SK-N-SH (cell line): ENCODE data around the gene VWA5B1. TPM values are rescaled to one million over a fixed set of nuclear protein-coding genes. Genes with fewer than 3 reads are reported as not detected.

Experiments
- CTCF ChIA-PET: fragments of 300-600, 350-600 bp; formaldehyde crosslinking; extraction: SDS; loops from one replicate; lab custom pipeline; 2021; lab: Yijun Ruan, JAX
- POLR2A ChIA-PET: fragments of 350-600 bp; sonication (Branson Sonifier 250); formaldehyde crosslinking; extraction: SDS; loops from one replicate; lab custom pipeline; 2020; ENCODE audit warnings: antibody characterized with exemption, inconsistent platforms; lab: Yijun Ruan, JAX
- DNase-seq: peaks from one replicate; pipeline ENCODE4 v3.0.0; 2012
- H2AFZ ChIP-seq: fragments of 200-600 bp; sonication (generic); 2 replicates; pipeline ENCODE4 v1.8.1; 2016; ENCODE audit warnings: antibody characterized with exemption, mild to moderate bottlenecking, low read depth
- H3F3A ChIP-seq: fragments of 200-600 bp; sonication (generic); replicated peaks from 2 replicates; pipeline ENCODE3; 2016; ENCODE audit warnings: antibody characterized with exemption, mild to moderate bottlenecking; ENCODE audit not compliant: insufficient read depth
- H3K27ac ChIP-seq, 2 experiments: fragments of 200-500 bp in 1 of 2; fragments of 200-600 bp in 1 of 2; sonication (Bioruptor generic) in 1 of 2; sonication (generic), shearing (Covaris generic) in 1 of 2; 2 replicates each; pipeline versions ENCODE4 v1.5.1 to v1.6.1; 2014 to 2016; ENCODE audit warnings: low read depth in 2 of 2, inconsistent platforms in 1 of 2, low read length in 1 of 2, mild to moderate bottlenecking in 1 of 2, mixed read lengths in 1 of 2
- H3K27me3 ChIP-seq: fragments of 200-600 bp; sonication (generic), shearing (Covaris generic); 2 replicates; pipeline ENCODE4 v1.6.1; 2016; ENCODE audit warnings: mixed run types; ENCODE audit not compliant: insufficient read depth
- H3K36me3 ChIP-seq, 2 experiments: fragments of 200-500 bp in 1 of 2; fragments of 200-600 bp in 1 of 2; sonication (Bioruptor generic) in 1 of 2; sonication (generic) in 1 of 2; replicated peaks in 1 of 2; 2 replicates each; pipeline versions ENCODE3 to v1.5.1; 2014 to 2016; ENCODE audit warnings: low read length in 1 of 2, mild to moderate bottlenecking in 1 of 2; ENCODE audit not compliant: insufficient read depth in 2 of 2, control insufficient read depth in 1 of 2
- H3K4me1 ChIP-seq, 2 experiments: fragments of 200-500 bp in 1 of 2; fragments of 200-600 bp in 1 of 2; sonication (Bioruptor generic) in 1 of 2; sonication (generic), shearing (Covaris generic) in 1 of 2; 2 replicates each; pipeline versions ENCODE4 v1.5.1 to v1.6.1; 2014 to 2016; ENCODE audit warnings: low read depth in 1 of 2, low read length in 1 of 2, mixed run types in 1 of 2; ENCODE audit not compliant: insufficient read depth in 2 of 2, control insufficient read depth in 1 of 2
- H3K4me2 ChIP-seq: fragments of 200-600 bp; sonication (generic), shearing (Covaris generic); 2 replicates; pipeline ENCODE4 v1.6.1; 2017; ENCODE audit warnings: mixed run types
- H3K4me3 ChIP-seq, 2 experiments: fragments of 200-500 bp in 1 of 2; fragments of 200-600 bp in 1 of 2; sonication (Bioruptor generic) in 1 of 2; sonication (generic), shearing (Covaris generic) in 1 of 2; 2 replicates each; pipeline versions ENCODE4 v1.5.1 to v1.8.1; 2014 to 2016; ENCODE audit warnings: low read depth in 2 of 2, inconsistent platforms in 1 of 2, low read length in 1 of 2, mild to moderate bottlenecking in 1 of 2, mixed read lengths in 1 of 2, moderate library complexity in 1 of 2
- H3K79me2 ChIP-seq: fragments of 200-600 bp; sonication (generic); 2 replicates; pipeline ENCODE4 v1.8.1; 2017; ENCODE audit warnings: mild to moderate bottlenecking; ENCODE audit not compliant: insufficient read depth
- H3K9ac ChIP-seq: fragments of 200-600 bp; sonication (generic); 2 replicates; pipeline ENCODE4 v1.6.1; 2017; ENCODE audit warnings: mixed run types
- H3K9me2 ChIP-seq: fragments of 200-600 bp; sonication (generic); 2 replicates; pipeline ENCODE4 v1.6.1; 2017; ENCODE audit warnings: mixed run types
- H3K9me3 ChIP-seq: fragments of 200-600 bp; sonication (generic); 2 replicates; pipeline ENCODE4 v1.6.1; 2017; ENCODE audit warnings: mixed run types, mild to moderate bottlenecking, moderate library complexity
- H4K20me1 ChIP-seq: fragments of 200-600 bp; sonication (generic); 2 replicates; pipeline ENCODE4 v1.6.1; 2017; ENCODE audit warnings: mild to moderate bottlenecking, mixed run types; ENCODE audit not compliant: insufficient read depth
- ELF1 ChIP-seq: IDR thresholded peaks from 2 replicates; pipeline ENCODE4 v1.4.0; 2012
- EP300 ChIP-seq, 2 experiments: IDR thresholded peaks; 2 replicates each; pipeline versions ENCODE4 v1.4.0 to v1.6.1; 2012; ENCODE audit warnings: borderline replicate concordance in 1 of 2, low read depth in 1 of 2, low read length in 1 of 2
- FOXM1 ChIP-seq: IDR thresholded peaks from 2 replicates; pipeline ENCODE4 v1.4.0; 2012; ENCODE audit warnings: low read depth, mild to moderate bottlenecking
- GATA2 ChIP-seq: sonication (generic); formaldehyde crosslinking; IDR thresholded peaks from 2 replicates; pipeline ENCODE4 v1.5.0; 2020; ENCODE audit warnings: mild to moderate bottlenecking, missing genetic modification reagents
- JUND ChIP-seq: IDR thresholded peaks from 2 replicates; pipeline ENCODE4 v1.4.0; 2012
- MEF2A ChIP-seq: IDR thresholded peaks from 2 replicates; pipeline ENCODE4 v1.4.0; 2012; ENCODE audit warnings: low read depth, borderline replicate concordance
- POLR2AphosphoS5 ChIP-seq: IDR thresholded peaks from 2 replicates; pipeline ENCODE4 v1.6.1; 2012; ENCODE audit warnings: low read depth, low read length
- RAD21 ChIP-seq: IDR thresholded peaks from 2 replicates; pipeline ENCODE4 v1.6.1; 2012; ENCODE audit warnings: mild to moderate bottlenecking, low read length
- RXRA ChIP-seq: IDR thresholded peaks from 2 replicates; pipeline ENCODE4 v1.4.0; 2012; ENCODE audit warnings: low read depth, mild to moderate bottlenecking, borderline replicate concordance
- SMC3 ChIP-seq: IDR thresholded peaks from 2 replicates; pipeline ENCODE4 v1.6.1; 2012; ENCODE audit warnings: low read depth, low read length, improper control_type of control experiment
- TCF12 ChIP-seq: IDR thresholded peaks from 2 replicates; pipeline ENCODE4 v1.4.0; 2012
- YY1 ChIP-seq: IDR thresholded peaks from 2 replicates; pipeline ENCODE4 v1.4.0; 2012; ENCODE audit warnings: low read depth, mild to moderate bottlenecking
- WGBS: methylation state at CpG from one replicate; pipeline ENCODE4 v1.1.6; 2017; ENCODE audit warnings: low lambda C conversion rate; 5-methylcytosine and 5-hydroxymethylcytosine counted together
- polyA plus RNA-seq, 3 experiments: library from polyadenylated mRNA; depleted of rRNA; stranded (reverse); fragments of >200 nt; gene quantifications; 2 replicates each; pipeline ENCODE4 v1.2.3, GENCODE V29; 2012
- TF ChIP-seq, protein P1 (sequence below): IDR thresholded peaks from 2 replicates; pipeline ENCODE4 v1.4.0; 2012; ENCODE audit warnings: low read depth
- TF ChIP-seq, protein P2 (sequence below): IDR thresholded peaks from 2 replicates; pipeline ENCODE4 v1.4.0; 2012; ENCODE audit warnings: low read depth, borderline replicate concordance
- TF ChIP-seq, protein P3 (sequence below): IDR thresholded peaks from 2 replicates; pipeline ENCODE4; 2012
- TF ChIP-seq, protein P4 (sequence below): fragments of 150-350 bp; IDR thresholded peaks from 2 replicates; pipeline ENCODE4 v1.6.1; 2016; ENCODE audit warnings: mild to moderate bottlenecking, low read depth, low read length
- TF ChIP-seq, protein P5 (sequence below): fragments of 200-600 bp; sonication (generic); IDR thresholded peaks from 2 replicates; pipeline ENCODE4 v1.6.1; 2017; ENCODE audit warnings: antibody characterized with exemption, mild to moderate bottlenecking, moderate library complexity

Gene VWA5B1
- polyA plus RNA-seq, 1 of the 3 experiments (the other 2 are of a cell fraction): not detected

DNA sequence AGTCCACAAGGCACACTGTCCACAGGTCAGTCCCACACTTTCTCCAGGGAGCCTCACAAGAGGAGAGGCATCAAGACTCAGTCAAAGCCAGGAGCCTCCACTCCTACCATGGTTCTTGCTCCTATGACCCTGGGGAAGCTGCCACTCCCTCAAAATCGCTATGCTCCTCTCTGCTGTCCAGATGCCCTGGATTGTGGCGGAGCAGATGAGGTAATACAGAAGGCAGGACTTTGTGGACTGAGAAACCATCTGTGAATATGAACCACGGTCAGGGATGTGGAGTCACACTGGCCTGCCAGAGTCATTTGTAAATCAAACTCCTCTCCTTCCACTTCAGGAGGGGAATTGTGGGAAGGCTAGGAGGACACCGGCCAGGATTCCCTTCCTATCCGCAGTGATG lies 20.6 kb downstream of the VWA5B1 start:
- Histone ChIP-seq H3K4me3 (no peak overlapping the region), H2AFZ (no peak overlapping the region), H3K4me1 (peaks cover 0 to 21% of the 10 kb centered on the region in 2 experiments; a peak in 1 of 4 replicates), H3K9ac (no peak overlapping the region), H3K9me2 (no peaks in the 10 kb centered on the region), H4K20me1 (no peaks in the 10 kb centered on the region), H3K36me3 (no peaks in the 10 kb centered on the region), H3F3A (no peaks in the 10 kb centered on the region), H3K4me2 (no peak overlapping the region), H3K79me2 (no peaks in the 10 kb centered on the region), H3K27ac (no peak overlapping the region), H3K9me3 (no peaks in the 10 kb centered on the region), H3K27me3 (no peaks in the 10 kb centered on the region; the same call in 1 of the 2 replicates)
- ChIA-PET CTCF (no interaction called here), POLR2A (no interaction called here)
- TF ChIP-seq, protein P1, sequence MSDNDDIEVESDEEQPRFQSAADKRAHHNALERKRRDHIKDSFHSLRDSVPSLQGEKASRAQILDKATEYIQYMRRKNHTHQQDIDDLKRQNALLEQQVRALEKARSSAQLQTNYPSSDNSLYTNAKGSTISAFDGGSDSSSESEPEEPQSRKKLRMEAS: no peak
- TF ChIP-seq RAD21 (no peak), YY1 (no peak), POLR2AphosphoS5 (no peak), JUND (no peak), RXRA (no peak), FOXM1 (no peak), TCF12 (no peak), EP300 (IDR thresholded peaks at IDR 0.05; ENCODE audit: borderline replicate concordance in 1 of 2, low read depth in 1 of 2, low read length in 1 of 2) (no peak), SMC3 (no peak), MEF2A (no peak), GATA2 (CRISPR knock-in tag) (no peak), ELF1 (no peak)
- TF ChIP-seq, protein P2, sequence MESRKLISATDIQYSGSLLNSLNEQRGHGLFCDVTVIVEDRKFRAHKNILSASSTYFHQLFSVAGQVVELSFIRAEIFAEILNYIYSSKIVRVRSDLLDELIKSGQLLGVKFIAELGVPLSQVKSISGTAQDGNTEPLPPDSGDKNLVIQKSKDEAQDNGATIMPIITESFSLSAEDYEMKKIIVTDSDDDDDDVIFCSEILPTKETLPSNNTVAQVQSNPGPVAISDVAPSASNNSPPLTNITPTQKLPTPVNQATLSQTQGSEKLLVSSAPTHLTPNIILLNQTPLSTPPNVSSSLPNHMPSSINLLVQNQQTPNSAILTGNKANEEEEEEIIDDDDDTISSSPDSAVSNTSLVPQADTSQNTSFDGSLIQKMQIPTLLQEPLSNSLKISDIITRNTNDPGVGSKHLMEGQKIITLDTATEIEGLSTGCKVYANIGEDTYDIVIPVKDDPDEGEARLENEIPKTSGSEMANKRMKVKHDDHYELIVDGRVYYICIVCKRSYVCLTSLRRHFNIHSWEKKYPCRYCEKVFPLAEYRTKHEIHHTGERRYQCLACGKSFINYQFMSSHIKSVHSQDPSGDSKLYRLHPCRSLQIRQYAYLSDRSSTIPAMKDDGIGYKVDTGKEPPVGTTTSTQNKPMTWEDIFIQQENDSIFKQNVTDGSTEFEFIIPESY: no peak
- TF ChIP-seq, protein P3, sequence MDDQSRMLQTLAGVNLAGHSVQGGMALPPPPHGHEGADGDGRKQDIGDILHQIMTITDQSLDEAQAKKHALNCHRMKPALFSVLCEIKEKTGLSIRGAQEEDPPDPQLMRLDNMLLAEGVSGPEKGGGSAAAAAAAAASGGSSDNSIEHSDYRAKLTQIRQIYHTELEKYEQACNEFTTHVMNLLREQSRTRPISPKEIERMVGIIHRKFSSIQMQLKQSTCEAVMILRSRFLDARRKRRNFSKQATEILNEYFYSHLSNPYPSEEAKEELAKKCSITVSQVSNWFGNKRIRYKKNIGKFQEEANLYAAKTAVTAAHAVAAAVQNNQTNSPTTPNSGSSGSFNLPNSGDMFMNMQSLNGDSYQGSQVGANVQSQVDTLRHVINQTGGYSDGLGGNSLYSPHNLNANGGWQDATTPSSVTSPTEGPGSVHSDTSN: no peak
- TF ChIP-seq, protein P4, sequence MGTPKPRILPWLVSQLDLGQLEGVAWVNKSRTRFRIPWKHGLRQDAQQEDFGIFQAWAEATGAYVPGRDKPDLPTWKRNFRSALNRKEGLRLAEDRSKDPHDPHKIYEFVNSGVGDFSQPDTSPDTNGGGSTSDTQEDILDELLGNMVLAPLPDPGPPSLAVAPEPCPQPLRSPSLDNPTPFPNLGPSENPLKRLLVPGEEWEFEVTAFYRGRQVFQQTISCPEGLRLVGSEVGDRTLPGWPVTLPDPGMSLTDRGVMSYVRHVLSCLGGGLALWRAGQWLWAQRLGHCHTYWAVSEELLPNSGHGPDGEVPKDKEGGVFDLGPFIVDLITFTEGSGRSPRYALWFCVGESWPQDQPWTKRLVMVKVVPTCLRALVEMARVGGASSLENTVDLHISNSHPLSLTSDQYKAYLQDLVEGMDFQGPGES: no peak
- TF ChIP-seq, protein P5, sequence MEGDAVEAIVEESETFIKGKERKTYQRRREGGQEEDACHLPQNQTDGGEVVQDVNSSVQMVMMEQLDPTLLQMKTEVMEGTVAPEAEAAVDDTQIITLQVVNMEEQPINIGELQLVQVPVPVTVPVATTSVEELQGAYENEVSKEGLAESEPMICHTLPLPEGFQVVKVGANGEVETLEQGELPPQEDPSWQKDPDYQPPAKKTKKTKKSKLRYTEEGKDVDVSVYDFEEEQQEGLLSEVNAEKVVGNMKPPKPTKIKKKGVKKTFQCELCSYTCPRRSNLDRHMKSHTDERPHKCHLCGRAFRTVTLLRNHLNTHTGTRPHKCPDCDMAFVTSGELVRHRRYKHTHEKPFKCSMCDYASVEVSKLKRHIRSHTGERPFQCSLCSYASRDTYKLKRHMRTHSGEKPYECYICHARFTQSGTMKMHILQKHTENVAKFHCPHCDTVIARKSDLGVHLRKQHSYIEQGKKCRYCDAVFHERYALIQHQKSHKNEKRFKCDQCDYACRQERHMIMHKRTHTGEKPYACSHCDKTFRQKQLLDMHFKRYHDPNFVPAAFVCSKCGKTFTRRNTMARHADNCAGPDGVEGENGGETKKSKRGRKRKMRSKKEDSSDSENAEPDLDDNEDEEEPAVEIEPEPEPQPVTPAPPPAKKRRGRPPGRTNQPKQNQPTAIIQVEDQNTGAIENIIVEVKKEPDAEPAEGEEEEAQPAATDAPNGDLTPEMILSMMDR: no peak
- no peak for DNase-seq
- 33% methylated on average over 4 of the region's 5 CpGs for WGBS
